Measurements from ENCODE around the gene CHRM5. TPM values are rescaled to one million over a fixed set of nuclear protein-coding genes. Genes with fewer than 3 reads are reported as not detected.

CHRM5 gene
- total RNA-seq, 5 donors from 2014 or later (not counting 1 experiment from before 2014, with no cell fraction given) = not detected

Other genes starting within 250 kb of the CHRM5 start
- 10 to 100 TPM in 1 of 5 donors, 1 to 10 TPM in 4; 7.9 to 10.0 (median 9.7) TPM for gene AVEN, start 70.7 kb downstream of the CHRM5 start, total RNA-seq
- 10 to 100 TPM; 29.4 to 40.2 (median 33.0) TPM for gene EMC7, start 133.4 kb downstream of the CHRM5 start, total RNA-seq
- 1 to 10 TPM; 3.1 to 4.0 (median 3.7) TPM for gene PGBD4, start 133.6 kb downstream of the CHRM5 start, total RNA-seq
- gene KATNBL1, start 241.6 kb downstream of the CHRM5 start, total RNA-seq = 10 to 100 TPM; 27.1 to 37.3 (median 29.5) TPM

Measured in T-cell (primary cell).